LoVo (cell line): Measurements from ENCODE around the gene GBE1.

Source experiments
- DNase-seq: peaks from one replicate; pipeline ENCODE4 v3.0.0-alpha.2; 2016; ENCODE audit warnings: low spot score

GBE1 gene

DNA sequence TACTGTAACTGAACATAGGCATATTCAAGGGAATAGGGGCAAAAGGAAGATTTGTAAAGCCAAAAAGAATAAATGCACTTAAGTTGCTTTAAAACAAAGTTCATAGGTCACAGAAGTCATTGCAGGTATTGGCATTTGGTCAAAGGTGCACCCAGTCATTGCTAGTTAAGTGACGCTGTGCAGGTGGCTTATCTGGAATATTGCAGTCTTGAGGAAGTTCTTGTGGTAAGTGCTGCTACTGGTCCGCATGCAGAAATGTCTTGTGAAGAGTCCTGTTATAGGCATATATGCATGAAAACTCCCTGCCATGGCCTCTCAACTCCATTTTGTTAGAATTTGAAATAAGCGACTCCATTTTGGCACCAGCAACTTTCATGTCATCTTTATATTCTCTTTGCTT, 293.1 kb downstream of the GBE1 start:
- DNase-seq, result no peak

DNA sequence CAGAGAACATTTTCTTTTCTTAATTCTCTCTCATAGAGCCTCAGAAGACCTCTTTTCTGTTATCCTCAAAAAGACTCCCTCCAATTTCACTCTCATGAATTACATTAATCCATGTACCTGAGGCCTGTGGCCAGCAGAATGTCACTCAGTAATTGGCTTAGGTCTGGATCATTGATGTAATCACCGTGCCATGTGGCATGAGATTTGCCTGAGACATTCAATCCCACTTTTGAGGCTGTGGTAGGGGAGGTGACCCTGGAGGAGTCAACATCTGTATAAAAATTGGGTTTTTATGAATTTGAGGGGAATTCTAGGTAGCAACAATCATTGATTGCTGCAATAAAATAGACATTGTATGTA, 295.3 kb downstream of the GBE1 start:
- no peak for DNase-seq

DNA sequence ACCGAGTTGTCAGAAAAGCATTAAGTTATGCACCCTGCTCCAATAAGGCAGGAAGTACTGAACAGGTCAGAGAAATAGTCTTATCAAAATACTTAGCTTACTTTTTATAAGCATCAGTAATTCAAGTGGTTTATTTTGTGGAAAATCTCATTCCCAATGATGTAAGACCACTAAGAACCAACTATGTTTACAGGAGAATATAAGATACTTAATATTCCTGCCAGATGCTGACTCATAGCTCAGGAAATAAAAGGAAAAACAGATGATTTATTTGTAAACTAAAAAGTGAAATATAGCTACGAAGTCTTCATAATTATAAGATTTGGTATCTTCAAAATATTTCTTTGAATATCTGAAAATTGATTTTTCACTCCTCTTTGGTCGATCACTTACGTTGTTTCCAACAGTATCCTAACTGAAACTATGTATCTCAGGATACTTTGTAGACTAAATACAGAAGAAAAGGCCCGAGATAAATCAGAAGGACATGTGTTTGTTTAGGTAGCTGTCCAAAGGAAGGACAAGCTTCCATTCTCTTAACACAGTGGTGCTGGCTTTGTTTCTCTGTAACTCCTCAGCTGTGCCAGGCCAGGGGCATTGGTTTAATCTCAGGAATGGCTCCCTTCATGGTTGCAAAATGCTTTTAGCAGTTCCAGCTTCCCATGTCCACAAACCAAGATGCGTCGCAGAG, 295.8 kb downstream of the GBE1 start:
- no peak for DNase-seq

DNA sequence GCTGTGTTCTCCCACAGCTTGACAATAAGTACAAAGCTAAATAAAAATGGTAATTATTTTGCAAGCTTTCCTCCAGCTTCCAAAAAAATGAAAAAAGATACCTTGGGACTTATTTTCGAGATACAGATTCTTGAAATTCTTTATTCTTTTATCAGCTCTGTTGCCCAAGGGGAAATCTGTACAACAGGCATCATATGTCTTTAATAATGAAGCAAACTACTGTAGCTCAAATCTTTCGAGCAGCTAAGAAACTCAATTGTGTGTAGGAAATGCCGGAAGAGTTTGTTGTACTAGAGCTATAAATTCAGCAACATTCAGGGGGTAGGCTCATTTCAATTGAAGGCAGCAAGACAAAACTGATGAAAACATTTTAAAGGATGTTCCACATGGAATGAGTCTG, 297.7 kb downstream of the GBE1 start:
- DNase-seq, result no peak

DNA sequence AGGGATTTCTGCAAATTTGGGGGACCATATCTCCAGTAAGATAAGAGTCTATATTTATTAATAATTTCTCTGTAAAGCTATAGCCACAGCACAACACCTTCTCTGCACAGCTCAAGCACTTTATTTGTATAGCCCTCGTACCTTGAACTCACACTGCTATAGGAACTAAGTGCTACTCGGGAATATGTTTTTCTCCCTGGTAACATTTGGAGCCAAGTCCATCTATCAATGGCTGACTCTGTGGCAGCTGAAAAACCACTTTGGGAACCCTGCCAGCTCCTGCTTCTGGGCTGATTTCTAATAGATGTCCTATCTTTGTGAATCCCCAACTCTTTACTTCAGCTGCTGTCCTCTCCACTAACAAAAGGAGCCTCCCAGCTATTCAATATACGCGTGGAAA, 298.5 kb downstream of the GBE1 start:
- DNase-seq, result no peak

DNA sequence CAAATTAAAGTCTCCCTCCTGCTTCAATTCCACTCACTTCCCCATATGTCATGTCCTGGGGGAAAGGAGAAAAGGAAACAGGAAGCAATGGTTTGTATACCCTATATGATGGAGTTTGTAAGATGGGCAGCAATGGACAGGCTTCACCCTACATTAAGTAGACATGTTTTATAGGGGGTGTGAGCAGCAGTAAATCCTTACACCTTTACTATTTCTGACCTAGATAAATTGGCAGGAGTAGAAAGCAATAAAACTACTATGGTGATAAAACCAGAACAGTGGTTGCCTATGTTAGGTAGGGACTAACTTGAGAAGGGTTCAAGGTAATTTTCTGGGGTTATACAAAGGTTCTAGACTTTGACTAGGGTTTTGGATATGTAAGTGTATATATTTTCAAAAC, 301.7 kb downstream of the GBE1 start:
- DNase-seq, result no peak

DNA sequence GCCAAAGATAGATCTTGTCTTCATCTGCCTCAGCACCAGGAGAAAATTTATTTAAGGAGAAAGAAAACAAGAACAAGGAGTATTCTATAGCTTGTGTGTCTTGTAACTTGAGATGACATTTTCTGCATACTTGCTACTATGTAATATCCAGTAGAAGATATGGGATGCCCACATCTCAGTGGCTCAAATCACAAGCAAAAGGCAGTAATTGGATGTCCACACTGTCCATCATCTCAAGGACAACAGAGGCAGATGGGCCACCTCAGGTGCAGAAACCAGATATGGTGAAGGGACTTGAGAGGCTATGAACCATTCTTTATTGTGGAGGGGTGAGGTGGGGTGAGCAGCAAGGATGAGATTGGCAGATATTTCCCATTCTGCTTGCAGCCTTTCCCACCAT, 309.0 kb downstream of the GBE1 start:
- no peak for DNase-seq

DNA sequence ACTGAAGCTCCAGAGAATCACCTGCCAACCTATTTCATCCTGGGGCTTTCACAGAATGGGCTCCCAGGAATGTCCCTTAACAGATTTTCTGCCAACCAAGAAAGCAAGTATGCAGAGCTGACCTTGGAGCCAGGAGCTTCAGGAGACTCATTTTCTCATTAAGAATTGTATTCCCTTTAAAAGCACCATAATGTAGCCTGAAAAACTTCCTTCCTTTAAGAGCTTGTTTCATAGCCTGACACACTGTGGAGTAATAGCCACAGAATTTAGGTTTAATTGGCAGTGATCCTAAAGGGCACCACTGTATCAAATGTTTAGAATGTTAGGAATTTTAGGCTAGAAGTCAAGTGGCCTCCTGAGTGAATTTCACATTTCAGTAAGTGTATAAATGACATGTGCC, 309.8 kb downstream of the GBE1 start:
- no peak for DNase-seq

DNA sequence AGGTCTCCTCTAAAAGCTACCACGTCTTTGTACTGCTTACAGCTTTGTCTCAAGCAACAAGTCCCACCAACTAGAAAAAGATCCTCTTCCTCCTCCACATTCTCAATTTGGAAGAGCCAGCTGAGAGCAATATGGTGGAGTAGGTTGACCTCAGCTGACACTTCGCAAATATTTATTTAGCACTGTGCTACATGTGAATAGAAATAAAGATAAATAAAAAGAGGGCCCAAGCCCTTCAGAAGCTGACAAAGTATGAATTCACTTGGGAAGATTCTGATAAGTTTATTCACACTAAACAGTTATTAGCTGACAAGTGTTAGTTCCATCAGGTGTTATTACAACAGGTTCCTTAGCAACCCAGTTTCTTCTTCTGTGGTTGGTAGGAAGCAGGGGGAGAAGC, 310.3 kb downstream of the GBE1 start:
- DNase-seq, result no peak

DNA sequence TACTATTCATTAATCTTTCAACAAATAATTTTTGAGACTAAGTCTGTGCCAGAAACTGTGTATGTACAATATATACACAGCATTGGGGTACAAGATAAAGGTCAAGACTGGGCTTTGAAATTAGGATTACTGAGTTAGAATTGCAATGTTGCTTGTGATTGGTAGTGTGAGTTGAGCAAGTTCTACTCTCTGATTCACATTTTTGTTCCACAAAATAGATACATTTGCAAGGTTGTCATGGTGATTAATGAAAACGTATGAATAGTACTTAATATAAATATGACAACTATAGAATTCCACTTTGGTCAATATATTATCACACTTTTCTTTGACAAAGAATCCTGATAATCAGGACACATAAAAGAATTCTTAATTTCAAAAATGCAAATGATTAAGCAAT, 314.6 kb downstream of the GBE1 start:
- no peak for DNase-seq

DNA sequence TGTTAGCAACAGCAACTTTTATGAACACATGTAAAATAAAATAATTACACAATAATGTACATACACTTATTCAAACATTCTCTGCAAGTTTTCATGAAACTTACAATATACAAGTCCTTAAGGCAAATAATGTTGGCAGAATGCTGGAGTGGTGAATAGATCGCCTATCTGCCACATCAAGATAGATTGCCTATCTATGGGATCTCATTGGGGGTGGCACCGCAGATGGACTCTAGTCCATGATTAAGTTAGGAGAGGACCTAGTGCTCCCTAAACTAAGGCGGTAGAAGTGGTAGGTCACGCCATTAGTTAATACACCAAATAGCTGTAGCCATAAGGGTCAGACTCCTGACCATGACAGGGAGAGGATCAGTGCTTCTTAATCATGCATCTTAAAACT, 315.7 kb downstream of the GBE1 start:
- DNase-seq, result no peak

DNA sequence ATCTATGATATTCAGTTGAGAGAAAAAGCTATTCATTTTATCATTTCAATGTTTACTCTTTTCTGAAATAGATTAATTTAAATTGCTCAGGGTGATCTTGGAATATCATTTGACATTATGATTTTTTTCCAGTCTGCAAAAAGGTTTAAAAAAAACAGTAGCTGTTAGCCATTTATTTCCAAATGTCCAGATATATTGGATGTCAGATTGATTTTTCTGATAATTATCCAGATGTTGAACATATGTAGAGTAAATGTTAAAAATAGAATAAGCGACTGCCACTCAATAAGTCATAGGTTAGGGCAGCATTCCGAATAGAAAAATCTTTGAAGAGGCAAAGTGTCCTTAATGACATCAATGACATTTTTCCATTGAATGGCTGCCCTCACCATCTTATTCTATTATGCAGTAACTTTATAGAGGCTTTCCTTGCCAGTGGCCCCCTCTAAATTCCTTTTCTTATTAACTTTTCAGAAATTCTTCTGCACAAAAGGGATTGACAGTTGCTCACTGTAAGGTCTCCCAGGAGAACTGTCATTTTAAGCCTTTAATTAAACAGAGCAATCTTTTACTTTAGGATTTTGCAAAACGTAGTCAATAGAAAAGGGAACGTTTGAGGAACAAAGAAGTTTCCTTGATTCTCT, 316.5 kb downstream of the GBE1 start:
- DNase-seq, result no peak

DNA sequence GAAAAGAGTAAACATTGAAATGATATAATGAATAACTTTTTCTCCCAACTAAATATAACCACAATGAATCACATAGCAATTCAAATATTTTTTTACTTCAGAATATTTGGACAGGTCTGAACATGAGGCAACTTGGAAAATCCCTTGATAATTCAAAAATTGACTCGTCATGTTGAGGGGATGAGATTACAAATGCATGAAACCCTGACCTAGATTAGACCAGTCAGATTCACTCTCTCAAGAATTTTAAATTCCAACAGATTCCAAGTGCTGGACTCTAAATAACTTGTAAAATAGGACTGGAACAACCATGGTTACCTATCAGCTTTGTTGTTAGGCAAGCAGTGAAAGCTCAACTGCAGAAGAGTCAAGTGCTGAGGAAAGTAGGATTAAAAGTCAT, 317.5 kb downstream of the GBE1 start:
- DNase-seq, result no peak

DNA sequence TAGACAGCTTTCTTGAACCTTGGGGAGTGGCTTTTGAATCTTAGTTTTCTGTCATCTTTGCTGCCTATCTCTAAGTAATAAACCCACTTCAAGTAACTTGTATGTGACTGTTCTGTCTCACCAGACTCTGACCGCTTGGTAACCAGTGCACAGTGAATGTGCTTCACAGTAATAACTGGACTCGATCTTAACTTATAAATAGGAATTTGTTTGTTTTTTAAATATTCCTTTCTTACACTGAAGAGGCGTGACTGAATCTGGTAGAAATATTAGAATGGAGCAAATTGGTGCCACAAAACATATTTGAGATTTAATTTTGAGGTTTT, 318.0 kb downstream of the GBE1 start:
- DNase-seq, result no peak

DNA sequence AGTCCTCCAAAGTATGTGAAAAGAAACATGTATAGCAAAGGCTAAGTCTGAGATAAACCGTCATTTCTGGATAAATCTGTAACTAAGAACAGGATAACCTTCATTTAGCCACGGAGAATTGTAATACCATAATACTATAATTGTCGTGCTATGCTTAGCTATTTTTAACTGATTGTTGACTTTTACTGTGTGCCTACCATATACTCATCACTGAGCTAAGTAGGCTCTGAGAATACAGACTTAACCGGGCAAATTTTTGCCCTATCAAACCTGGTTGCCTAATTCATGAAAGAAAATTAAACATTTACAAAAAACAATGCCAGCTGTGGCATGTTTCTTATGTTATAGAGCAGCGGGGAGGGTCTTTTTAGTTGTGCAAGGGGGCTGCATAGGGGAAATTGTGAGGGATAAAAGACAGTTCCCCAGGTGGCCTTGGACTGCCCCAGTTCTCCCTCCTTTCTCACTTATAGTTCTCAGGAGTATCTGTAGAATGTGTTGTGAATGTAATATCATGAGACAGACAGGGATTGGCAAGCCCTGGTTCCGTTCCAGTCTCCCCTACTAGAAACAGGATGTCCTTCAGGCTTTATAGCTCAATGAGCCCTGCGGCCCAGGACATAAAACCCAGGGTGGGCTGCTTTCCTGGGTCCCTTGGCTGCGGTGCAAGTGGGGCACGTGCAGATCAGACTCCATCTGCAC, 318.5 kb downstream of the GBE1 start:
- no peak for DNase-seq

DNA sequence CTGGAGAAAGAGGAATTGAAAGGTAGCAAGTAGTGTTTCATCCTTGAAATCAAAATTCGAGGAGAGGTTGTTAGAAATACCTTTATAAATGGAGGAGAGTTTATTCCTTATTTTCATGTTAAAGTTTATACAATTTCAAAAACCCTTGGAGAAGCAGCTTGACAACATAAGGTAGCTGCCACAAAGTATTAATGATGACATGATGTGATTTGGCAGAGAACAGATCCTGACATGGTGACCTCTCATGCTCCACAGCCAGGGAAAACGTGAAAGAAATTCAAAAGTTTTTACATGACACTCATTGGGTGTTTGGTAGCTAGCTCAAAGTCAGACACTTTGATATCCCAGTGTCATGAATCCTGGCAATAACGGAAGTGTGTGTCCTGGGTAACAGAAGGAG, 320.8 kb downstream of the GBE1 start:
- no peak for DNase-seq
